K562 (cell line): ENCODE results near the gene SERPIND1. TPM values are rescaled to one million over a fixed set of nuclear protein-coding genes. Genes with fewer than 3 reads are reported as not detected.

Source experiments
- CHD1 ChIP-seq: fragments of 200-600 bp; sonication (generic); IDR thresholded peaks from one replicate; pipeline ENCODE4 v1.6.1; 2012; ENCODE audit warnings: mild to moderate bottlenecking, moderate library complexity, low read length, inconsistent platforms
- MIER1 ChIP-seq: fragments of 450-650 bp; IDR thresholded peaks from 2 replicates; pipeline ENCODE4 v1.6.1; 2016; ENCODE audit warnings: antibody characterized with exemption, mild to moderate bottlenecking, low read depth
- POLR2G ChIP-seq: fragments of 200-400 bp; formaldehyde crosslinking; IDR thresholded peaks from 2 replicates; pipeline ENCODE4 v1.6.1; 2017; ENCODE audit warnings: low read depth, mild to moderate bottlenecking, antibody characterized with exemption, low read length, moderate library complexity
- SIRT6 ChIP-seq: IDR thresholded peaks from one replicate; pipeline ENCODE4 v1.6.1; 2012; ENCODE audit warnings: low read depth, mild to moderate bottlenecking, control low read depth, inconsistent platforms, low read length, moderate library complexity
- ZNF639 ChIP-seq, 2 experiments: fragments of 200-800 bp in 1 of 2; sonication (Bioruptor generic) in 1 of 2; sonication (generic) in 1 of 2; formaldehyde crosslinking in 1 of 2; IDR thresholded peaks in 1 of 2; conservative IDR thresholded peaks in 1 of 2; 2 replicates each; pipeline versions ENCODE4 v1.5.0 to v1.6.1; 2016 to 2020; ENCODE audit warnings: missing compliant biosample characterization in 1 of 2, missing genetic modification characterization in 1 of 2, missing genetic modification reagents in 1 of 2
- polyA plus RNA-seq, 8 experiments: library from polyadenylated mRNA; depleted of rRNA in 4 of 8; stranded (reverse) in 5 of 8; unstranded in 3 of 8; fragments of >200 nt; fragmentation: Nextera tagmentation in 2 of 8; fragmentation: Illumina TruSeq in 1 of 8; extraction: Ambion mirVana in 2 of 8; extraction: Trizol in 1 of 8; gene quantifications; 2 replicates each; pipeline versions ENCODE4 v1.2.1 to v1.2.3, GENCODE V29; 2011 to 2014; ENCODE audit warnings: inconsistent platforms in 1 of 8, missing spikeins in 1 of 8
- total RNA-seq, 7 experiments: library from RNA; depleted of rRNA in 6 of 7; stranded (reverse); fragments of >200 nt in 6 of 7; fragmentation: Illumina TruSeq in 2 of 7; extraction: Trizol in 2 of 7; gene quantifications; 2 replicates each; pipeline versions ENCODE4 v1.2.1 to v1.2.3, GENCODE V29; 2011 to 2021; ENCODE audit warnings: low replicate concordance in 1 of 7
- TF ChIP-seq, protein P1 (sequence below): fragments of 450-650 bp; formaldehyde crosslinking; IDR thresholded peaks from 2 replicates; pipeline ENCODE4 v1.4.0; 2022; ENCODE audit warnings: missing genetic modification characterization
- TF ChIP-seq, protein P2 (sequence below): fragments of 250-450 bp; sonication (Bioruptor Pico); IDR thresholded peaks from 2 replicates; pipeline ENCODE4 v1.8.0; 2022; ENCODE audit warnings: inconsistent platforms

The SERPIND1 gene
- total and polyA plus RNA-seq, 9 of the 15 experiments (the other 6 are each of a cell fraction or from before 2014, with no cell fraction given) = 0.04 to 0.11 (median 0.09) TPM; not detected in 6

DNA sequence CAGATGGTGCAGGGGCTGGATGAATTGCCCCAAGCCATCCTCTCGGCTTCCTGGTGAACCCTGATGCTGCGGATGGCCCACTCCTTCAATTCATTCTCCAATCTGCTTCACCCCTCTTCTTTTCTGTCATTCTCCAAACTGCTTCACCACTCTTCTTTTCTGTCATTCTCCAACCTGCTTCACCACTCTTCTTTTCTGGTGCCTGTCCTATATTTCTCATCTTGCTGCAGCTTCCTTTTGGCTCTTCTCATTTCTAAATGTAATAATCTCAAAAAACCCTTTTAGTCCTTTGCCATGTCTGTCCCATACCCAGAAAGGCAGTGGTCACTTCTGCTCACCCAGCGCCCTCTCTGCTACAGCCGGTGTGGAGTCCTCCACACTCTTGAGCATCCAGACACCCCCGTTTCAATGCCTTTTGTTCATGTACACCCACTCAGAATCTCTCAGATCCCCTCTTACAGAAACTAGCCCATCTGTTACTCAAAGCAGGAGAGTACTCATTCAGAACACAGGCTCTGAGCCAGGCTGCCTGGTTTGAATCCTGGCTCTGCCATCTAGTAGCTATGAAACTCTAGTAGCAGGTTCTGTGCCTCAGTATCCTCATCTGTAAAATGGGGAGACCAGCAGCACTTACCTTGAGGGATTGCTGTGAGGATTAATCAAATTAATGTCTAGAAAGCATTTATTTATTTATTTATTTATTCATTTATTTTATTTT lies 14.9 kb downstream of the SERPIND1 start (continued):
- no peak for TF ChIP-seq SIRT6
- peak; percentile 2 for TF ChIP-seq CHD1
- TF ChIP-seq MIER1 = no peak
- TF ChIP-seq, protein P1, sequence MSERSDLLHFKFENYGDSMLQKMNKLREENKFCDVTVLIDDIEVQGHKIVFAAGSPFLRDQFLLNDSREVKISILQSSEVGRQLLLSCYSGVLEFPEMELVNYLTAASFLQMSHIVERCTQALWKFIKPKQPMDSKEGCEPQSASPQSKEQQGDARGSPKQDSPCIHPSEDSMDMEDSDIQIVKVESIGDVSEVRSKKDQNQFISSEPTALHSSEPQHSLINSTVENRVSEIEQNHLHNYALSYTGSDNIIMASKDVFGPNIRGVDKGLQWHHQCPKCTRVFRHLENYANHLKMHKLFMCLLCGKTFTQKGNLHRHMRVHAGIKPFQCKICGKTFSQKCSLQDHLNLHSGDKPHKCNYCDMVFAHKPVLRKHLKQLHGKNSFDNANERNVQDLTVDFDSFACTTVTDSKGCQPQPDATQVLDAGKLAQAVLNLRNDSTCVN = peak; percentile 90; the same call in 1 of the 2 replicates
- TF ChIP-seq, protein P2, sequence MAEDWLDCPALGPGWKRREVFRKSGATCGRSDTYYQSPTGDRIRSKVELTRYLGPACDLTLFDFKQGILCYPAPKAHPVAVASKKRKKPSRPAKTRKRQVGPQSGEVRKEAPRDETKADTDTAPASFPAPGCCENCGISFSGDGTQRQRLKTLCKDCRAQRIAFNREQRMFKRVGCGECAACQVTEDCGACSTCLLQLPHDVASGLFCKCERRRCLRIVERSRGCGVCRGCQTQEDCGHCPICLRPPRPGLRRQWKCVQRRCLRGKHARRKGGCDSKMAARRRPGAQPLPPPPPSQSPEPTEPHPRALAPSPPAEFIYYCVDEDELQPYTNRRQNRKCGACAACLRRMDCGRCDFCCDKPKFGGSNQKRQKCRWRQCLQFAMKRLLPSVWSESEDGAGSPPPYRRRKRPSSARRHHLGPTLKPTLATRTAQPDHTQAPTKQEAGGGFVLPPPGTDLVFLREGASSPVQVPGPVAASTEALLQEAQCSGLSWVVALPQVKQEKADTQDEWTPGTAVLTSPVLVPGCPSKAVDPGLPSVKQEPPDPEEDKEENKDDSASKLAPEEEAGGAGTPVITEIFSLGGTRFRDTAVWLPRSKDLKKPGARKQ (CRISPR knock-in tag) = no peak
- TF ChIP-seq ZNF639 (CRISPR knock-in tag; conservative IDR thresholded peaks at IDR 0.05 in 1 of 2, IDR thresholded peaks at IDR 0.05 in 1 of 2) = 0 out of 4 replicates have a peak, but pooled peaks of 1 of the 2 experiments have one; percentile 62
- no peak for TF ChIP-seq POLR2G
